DMS153 treated with DMSO at 0.1 percent for 48 hours (cell line): ENCODE results near the gene TRIP10.

ENCODE experiments used
- DNase-seq: peaks from one replicate; lab custom pipeline; 2025; ENCODE audit not compliant: unreplicated experiment; lab: John Stamatoyannopoulos, UW

Gene TRIP10

GRCh38 chr19:6711605-6712004 is 27.9 kb upstream of the TRIP10 start:
- DNase-seq = no peak

GRCh38 chr19:6712231-6712630 is 27.2 kb upstream of the TRIP10 start:
- no peak for DNase-seq

- no peak for DNase-seq
Observed at GRCh38 chr19:6712692-6713670, 26.5 kb upstream of the TRIP10 start.

- DNase-seq = no peak
Observed at GRCh38 chr19:6713773-6714692, 25.4 kb upstream of the TRIP10 start.

- DNase-seq = no peak
Observed at GRCh38 chr19:6714749-6715555, 24.5 kb upstream of the TRIP10 start.

- no peak for DNase-seq
Observed at GRCh38 chr19:6716610-6716970, 22.9 kb upstream of the TRIP10 start.

- DNase-seq = no peak
Observed at GRCh38 chr19:6717036-6717435, 22.4 kb upstream of the TRIP10 start.

- no peak for DNase-seq
Observed at GRCh38 chr19:6717441-6717971, 22.0 kb upstream of the TRIP10 start.

GRCh38 chr19:6718111-6718740 is 21.3 kb upstream of the TRIP10 start:
- no peak for DNase-seq

GRCh38 chr19:6718741-6719539 is 20.5 kb upstream of the TRIP10 start:
- no peak for DNase-seq

- no peak for DNase-seq
Observed at GRCh38 chr19:6719540-6719861, 20.0 kb upstream of the TRIP10 start.

- DNase-seq = no peak
Observed at GRCh38 chr19:6719992-6720368, 19.5 kb upstream of the TRIP10 start.

GRCh38 chr19:6720369-6721137 is 18.9 kb upstream of the TRIP10 start, which contains the start of gene C3:
Gene C3 (minus strand): TSS chr19:6720650. CDS start chr19:6720589, 61 bp downstream.
- DNase-seq = no peak

GRCh38 chr19:6721138-6721474 is 18.4 kb upstream of the TRIP10 start:
- no peak for DNase-seq

- no peak for DNase-seq
Observed at GRCh38 chr19:6721773-6722172, 17.7 kb upstream of the TRIP10 start.

GRCh38 chr19:6723108-6723618 is 16.3 kb upstream of the TRIP10 start:
- DNase-seq = no peak

- no peak for DNase-seq
Observed at GRCh38 chr19:6723738-6724137, 15.7 kb upstream of the TRIP10 start.

GRCh38 chr19:6724631-6725492 is 14.6 kb upstream of the TRIP10 start:
- no peak for DNase-seq
